HG03342 (cell line): Measurements from ENCODE around the gene PHLDB1.

Source experiments
- ATAC-seq: cut with Tn5 transposase; IDR thresholded peaks from one replicate; pipeline ENCODE4 v1.9.1; 2021; ENCODE audit warnings: mild to moderate bottlenecking, moderate library complexity; ENCODE audit not compliant: unreplicated experiment

PHLDB1 gene

DNA sequence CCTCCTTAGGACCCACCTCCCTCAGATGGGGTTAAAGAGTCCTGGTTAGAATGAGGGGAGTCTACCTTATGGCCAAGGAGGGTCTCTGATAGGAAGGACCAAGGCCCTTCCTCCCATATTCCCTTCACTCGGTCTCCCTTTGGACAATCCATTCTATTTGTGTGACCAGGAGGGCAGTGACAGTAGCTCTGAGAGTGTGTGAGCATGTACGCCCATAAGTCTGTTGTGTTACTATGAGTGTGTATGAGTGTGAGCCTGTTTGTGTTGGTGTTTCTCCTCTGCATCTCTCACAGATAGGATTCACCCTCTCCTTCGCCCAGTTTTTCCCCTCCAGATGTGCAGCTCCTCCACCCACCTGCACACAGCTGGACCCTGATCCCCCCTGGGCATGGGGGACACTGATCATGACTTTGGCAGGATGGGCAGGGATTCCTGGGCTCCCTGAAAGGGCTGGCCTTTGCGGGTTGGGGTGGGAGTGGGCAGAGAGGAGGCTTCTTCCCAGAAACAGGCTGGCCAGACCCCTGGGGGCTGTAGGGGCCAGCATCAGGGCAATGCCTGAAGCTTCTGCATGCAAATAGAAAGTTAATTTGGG lies 14.5 kb downstream of the PHLDB1 start:
- no peak for ATAC-seq

DNA sequence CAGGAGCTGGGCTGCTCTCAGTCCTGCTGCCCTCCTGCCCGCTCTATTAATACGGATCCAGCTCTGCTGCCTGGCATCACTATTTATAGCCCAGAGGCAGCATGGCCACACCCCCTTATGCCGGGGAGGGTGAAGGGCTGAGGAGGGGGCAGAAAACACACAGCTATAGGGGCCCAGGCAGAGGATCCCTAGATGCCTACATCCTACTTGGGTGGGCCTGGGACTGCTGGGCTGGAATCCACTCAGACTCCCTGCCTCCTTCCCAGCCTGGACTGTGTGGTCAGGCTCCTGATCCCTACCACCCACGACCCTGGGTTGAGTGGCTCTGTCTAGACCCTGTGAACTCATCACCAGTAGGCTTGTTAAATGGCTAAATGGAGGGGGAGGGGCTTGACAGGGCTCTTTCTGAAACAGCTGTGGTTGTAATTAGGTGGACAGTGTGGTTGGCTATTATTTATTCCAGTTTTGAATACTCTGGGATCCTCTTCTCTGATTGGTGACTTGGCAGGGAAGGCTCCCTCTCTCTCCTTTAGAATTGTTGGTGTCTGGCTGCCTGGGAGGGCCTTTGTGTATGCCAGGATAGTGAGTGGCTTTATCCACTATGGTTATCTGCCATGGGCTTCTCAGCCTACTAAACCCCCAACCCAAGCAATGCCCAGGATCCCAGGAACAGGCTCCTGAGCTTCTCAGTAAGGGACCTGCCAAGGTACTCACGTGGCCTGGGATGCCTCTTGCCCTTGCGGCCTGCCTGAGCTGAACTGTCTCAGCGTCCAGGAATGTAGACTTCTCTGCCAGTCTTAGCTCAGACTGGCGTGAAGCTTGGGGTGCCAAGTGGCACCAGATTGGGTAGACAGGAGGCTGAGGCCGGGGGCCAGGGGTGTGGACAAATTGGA lies 15.2 kb downstream of the PHLDB1 start:
- no peak for ATAC-seq

DNA sequence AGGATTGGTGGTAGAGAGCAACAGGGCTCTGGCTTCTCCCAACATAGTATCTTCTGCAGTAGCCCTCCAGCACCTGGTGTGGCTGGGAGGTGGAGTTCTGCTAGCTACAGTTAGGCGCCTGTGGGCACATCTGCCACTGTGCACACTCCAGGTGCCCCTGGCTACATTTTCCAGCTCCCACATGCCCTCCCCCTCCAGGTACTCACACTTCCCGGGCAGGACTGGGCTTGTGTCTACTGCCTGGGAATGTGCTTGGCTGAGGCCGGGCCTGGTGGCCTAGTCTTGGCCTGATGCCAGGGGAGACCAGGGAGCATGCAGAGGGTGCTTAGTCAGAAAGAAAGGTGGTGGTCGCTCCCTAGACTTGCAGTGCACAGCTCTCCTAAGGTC lies 15.8 kb downstream of the PHLDB1 start:
- no peak for ATAC-seq

DNA sequence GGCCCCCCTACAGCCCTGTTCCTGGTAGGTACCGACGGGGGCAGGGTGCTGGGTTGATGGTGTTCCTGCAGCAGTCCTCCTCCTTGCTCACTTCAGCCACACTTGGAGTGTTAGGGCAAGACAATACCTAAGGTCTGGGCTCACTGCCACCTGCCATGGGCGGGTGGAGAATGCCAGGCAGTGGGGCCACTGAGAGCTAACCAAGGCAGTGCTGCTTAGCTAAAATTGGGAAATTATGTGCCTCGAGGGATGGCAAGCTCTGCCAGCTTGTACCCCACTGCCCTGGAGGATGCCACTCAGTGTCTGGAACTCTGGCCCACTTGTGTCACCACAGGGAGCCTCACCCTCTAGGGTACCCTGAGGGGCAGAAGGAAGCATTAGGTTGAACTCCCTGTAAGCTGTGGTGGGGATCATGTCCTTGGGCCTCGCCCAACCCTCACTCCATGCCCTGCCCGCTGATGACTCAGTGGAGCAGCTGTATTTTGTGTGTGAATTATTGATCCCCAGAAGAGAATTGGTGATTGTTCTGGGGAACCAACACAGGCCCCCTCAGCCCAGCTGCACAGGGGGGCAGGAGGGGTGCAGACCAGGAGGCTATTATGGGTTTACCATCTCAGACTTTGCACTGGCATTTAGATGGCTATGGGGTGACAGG lies 17.7 kb downstream of the PHLDB1 start:
- ATAC-seq = no peak

DNA sequence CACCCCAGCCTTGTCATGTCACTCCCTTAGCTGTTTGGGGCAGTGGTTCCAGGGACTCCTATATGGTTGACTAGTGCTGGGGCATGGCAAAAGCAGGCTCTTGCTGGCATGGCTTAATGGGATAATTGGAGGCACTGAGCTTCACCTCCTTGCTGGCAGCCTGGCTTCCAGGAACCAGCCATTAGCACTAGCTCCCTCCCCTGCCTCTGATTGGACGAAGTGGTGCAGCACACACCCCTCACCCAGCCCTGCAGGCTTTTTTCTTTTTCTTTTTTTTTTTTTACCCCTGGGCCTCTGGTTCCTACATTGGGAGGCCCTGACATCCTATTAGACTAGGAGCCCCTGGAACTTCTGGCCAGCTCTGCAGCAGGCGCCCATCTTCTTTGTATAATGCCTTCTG lies 18.6 kb downstream of the PHLDB1 start:
- no peak for ATAC-seq

DNA sequence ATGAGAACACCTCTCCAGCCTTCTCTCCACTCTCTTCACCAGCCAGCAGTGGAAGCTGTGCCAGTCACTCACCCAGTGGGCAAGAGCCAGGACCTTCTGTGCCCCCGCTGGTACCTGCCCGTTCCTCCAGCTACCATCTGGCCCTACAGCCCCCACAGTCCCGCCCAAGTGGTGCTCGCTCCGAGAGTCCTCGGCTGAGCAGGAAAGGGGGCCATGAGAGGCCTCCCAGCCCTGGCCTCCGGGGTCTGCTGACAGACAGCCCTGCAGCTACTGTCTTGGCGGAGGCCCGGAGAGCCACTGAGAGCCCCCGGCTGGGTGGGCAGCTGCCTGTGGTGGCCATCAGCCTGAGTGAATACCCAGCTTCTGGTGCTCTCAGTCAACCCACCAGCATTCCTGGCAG lies 20.2 kb downstream of the PHLDB1 start:
- no peak for ATAC-seq

DNA sequence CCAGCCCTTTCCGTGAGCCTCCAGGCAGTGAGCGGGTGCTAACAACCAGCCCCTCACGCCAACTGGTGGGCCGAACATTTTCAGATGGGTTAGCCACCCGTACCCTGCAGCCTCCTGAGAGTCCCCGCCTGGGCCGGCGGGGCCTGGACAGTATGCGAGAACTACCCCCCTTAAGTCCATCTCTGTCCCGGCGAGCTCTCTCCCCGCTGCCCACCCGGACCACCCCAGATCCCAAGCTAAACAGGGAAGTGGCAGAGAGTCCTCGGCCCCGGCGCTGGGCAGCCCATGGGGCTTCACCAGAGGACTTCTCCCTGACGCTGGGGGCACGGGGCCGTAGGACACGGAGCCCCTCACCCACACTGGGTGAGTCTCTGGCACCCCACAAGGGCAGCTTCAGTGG lies 20.6 kb downstream of the PHLDB1 start:
- no peak for ATAC-seq

DNA sequence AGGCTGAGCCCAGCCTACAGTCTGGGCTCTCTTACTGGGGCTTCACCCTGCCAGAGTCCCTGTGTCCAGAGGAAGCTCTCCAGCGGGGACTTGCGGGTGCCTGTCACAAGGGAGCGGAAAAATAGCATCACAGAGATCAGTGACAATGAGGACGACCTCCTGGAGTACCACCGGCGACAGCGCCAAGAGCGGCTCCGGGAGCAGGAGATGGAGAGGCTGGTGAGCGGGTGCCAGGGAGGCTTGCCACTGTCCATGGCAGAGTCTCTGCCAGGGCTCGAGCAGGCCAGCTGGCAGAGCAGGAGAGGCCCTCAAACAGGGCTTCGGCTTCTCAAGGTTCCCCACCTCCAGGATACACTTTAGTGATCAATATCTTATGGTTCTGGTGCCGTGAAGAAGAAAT lies 21.0 kb downstream of the PHLDB1 start:
- ATAC-seq = no peak

DNA sequence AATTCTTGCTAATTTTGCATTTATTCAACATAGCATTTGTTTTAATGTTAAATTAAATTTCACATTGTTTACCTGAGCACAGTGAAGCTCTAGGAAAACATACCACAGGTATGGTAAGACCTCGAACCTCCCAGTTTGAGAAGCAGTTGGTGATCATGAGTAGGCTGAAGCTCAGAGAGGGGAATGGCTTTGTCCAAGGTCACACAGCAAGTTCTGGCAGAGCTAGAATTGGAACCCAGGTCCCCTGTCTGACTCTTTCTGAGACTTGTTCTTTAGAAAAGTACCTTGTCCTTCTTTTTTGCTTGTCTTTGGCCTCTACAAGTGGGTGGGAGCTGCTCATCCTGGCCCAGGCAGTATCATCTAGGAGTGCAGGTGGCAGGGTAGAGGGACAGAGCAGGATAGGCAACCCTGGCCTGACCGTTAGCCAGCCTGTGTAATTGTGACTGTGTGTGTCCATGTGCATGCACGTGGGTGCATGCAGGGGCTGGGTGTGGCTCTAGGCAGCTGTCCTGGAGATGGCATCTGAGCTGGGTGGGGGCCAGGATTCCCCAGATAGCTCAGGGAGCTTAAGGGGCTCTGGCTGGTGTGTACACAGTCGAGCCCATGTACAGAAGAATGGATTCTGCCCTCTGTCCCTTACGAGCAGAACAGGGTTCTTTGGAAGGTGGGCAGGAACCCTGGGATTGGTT lies 21.6 kb downstream of the PHLDB1 start:
- no peak for ATAC-seq

DNA sequence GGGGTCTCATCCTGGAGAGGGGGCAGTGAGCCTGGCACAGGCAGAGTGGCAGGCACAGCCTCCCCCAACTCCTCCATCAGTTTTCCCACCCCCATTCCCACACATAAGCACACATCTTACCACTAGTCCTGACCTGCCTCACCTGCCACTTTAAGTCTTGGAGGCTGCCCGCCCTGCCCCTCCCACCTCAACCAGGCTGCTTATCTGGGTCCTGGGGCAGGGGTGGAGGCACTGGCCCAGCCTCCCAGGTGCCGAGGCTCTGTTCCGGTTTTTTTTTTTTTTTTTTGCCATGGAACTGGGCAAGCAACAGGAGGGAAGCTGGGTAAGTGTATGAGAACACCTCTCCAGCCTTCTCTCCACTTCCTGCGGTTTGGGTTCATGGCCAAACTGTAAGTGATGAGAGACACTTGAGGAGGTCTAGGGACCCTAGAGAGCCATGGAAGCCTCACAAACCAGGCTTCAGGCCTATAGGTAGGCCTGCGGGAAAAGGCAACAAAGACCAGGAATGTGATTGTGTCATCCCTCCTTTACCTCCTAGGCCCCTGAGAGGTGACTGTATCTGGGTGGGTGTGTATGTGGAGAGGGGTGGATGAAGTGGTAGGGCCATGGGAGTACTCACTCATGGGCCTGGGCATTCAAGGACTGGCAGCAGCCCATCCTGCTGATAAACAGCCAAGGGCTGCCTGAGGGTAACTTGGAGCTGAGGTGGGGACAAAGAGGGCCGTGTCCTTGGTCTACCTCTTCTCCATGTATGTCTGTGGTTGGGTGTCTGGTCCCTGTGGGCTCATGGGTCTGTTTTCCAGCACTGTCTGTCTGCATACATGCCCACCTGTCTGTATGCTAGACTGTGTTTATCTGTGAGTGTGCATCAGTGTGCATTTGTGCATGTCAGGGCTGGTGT lies 22.6 kb downstream of the PHLDB1 start:
- ATAC-seq = no peak

DNA sequence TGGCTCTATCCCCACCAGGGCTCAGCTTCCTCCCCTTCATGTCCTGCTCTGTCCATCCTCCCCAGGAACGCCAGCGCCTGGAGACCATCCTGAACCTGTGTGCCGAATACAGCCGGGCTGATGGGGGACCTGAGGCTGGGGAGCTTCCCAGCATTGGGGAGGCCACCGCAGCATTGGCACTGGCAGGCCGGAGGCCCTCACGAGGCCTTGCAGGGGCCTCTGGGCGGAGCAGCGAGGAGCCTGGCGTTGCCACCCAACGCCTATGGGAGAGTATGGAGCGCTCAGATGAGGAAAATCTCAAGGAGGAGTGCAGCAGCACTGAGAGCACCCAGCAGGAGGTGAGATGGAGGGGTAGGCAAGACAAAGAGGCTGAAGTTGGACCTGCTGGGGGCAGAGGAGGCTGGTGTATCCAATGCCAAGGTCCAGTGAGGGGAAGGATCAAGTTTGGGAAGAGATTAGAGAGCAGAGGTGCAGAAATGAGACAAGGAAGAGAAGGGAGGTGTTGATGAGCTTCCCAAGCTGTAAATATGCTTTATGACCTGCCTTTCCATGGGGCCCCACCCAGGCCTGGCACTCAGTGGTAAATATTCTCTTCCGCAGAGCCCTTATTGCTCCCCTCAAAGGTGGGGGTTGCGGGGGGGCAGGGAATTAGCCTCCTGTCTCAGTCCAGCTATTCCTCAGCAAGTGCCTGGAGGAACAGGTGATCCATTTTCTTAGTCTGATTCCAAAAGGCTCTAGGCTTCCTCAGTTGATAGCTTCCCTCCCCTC lies 23.9 kb downstream of the PHLDB1 start:
- ATAC-seq = no peak

DNA sequence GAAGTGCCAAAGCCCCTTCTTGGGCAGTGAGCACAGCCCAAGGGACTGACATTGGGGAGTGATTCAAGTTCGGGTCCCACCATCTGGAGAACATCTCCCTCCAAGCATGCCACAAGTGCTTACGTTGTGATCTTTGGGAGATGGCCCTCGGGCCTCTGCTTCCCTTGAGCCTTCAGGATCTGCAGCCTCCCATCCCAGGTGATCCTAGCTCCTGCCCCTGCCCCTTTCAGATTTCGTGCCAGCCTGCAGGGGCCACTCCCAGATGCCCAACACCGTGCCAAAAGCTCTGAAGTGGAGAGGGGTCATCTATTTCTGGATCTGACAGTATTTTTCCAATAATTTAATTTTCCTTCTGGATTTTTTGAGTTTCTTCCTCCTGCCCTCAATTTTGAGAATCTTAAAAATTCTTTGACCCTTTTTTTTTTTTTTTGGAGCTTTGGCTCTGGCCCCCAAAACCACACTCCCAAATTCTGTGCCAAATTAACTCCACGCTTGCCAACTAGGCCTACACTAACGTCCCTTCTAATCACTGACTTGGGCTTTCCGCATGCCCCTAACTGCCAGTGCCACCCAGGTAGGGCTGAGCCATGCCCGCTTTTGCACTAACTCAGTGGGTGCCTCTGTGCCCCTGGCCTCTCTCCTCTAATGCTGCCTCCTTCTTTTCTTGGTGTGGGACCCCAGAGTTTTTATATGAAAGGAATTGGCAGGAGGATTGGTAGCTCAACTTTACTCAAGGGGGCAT lies 25.3 kb downstream of the PHLDB1 start:
- no peak for ATAC-seq

DNA sequence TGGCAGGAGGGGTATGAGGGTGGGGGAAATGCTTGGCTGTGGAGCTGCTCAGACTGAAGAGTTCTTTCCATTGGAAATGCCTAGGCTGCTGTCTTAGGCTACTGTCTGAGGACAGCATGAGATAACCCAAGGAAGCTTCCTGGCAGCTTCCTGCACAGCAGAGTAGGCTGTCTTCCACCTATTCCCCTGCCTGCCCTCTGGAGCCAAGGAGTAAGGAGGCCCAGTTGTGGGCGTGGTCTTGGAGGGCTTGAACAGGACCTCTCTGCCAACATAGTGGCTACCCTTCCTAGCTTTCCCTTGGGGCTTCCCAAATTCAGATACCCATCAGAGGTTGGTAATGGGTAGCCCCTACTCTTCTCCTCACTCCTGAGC lies 25.9 kb downstream of the PHLDB1 start:
- ATAC-seq = no peak

DNA sequence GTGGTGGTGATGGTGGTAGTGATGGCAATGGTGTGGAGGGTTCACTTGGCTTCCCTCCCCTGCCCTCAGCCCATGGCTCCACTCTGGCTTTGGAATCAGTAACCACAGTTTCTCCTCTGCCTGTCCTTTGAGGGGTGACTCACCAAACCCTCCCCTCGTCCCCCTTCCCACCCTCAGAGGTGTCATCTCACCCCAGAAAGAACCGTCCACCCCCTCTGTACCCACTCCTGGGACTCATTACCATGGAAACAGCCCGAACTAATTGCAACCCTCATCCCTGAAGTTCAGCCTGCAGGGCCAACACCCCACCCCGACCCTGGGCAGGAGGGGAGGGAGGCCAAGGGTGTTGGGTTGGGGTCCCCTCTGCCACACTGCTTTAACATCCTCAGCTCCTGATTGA lies 26.6 kb downstream of the PHLDB1 start:
- no peak for ATAC-seq

DNA sequence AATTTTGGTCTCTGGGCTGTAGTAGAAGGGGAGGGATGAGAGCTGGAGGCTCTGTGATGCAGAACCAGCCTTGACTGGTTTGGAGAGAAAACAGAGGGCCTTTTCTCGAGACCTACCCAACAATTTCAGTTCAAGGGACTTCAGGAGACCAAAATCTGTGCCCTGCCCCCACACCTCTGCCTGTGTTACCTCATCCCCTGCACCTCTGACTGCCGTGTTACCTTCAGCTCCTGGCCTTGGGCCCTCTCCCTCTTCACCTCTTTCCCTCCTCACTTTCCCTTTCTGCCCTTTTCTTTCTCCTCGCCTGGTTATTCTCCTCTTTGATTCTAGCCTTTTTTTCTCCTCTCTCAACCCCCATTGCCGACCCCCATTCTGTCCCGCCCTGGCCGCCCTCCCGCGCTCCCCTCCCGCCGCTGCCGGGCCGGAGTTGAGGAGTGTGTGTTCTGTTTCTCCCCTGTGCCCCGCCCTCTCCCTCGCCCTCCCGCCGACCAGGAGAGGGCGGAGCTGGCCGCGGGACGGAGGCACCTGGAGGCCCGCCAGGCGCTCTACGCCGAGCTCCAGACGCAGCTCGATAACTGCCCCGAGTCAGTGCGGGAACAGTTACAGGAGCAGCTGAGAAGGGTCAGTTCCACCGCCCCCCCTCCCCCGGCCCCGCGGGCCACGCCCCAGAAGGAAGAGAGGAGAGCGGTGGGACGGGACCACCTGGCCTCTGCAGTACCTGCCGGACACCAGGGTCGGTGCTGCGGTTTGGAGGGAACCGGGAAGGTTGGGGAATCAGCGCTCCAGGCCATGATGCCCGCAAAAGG lies 27.2 kb downstream of the PHLDB1 start:
- no peak for ATAC-seq

DNA sequence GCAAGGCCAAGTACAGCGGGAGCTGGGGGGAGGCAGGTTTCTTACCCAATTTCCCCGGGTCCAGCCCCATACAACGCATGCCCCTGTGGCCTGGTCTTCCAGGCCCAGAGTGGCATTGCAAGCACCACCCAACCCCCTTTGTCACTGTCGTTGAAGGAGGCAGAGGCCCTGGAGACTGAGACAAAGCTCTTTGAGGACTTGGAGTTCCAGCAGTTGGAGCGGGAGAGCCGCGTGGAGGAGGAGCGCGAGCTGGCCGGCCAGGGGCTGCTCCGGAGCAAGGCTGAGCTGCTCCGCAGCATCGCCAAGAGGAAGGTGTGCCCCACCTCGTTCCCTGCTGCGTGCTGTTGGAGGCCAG lies 27.8 kb downstream of the PHLDB1 start:
- no peak for ATAC-seq

DNA sequence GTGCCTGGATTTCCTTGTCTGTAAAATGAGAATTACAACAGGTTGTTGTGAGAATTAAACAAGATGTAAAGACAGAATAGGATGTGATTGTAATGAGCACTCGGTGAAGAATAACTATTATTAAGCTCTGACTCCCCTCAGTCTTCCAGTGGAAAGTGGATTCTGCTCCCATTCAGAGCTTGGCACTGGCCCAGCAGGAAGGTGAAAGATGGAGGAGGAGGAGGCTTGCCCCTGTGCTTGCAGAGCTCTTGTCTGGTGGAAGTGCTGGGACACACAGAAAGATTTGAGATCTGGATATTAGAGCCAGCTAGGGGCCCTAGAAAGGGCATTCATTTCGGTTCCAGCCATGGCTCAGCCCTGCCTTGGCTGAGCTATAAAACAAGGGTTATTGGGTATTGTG lies 28.2 kb downstream of the PHLDB1 start:
- no peak for ATAC-seq

DNA sequence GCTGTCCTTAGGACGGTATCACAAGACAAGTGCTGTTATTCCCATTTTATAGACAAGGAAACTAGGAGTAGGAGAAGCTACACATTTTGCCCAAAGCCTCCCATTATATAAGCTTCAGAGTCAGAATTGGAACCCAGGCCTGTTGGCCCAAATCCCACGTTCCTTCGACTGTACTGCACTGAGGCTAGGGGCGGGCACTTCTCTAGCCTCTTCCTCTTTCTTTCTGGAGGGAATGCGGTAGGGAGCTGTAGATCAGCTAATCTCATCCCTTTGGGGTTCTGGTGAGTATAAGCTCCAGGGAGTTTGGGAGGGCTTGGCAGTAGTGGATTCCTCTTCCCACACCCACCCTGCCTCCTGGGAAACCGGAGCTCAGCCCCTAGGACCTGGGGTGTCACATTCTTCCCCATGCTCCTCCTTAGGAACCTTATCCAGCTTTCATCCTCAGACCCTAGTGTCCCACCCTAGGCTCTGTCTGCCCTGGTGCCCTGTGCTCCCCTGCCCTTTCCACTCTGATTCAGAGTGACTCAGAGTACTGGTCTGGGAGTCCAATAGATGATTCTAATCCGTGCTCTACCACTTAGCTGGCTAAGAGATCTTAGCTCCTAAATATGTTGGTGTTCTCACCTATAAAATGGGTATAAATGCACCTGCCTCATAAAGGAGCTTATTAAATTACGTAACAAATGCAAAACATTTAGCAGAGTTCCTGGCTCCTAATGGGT lies 29.3 kb downstream of the PHLDB1 start:
- no peak for ATAC-seq
